IPS DF 19.7 (cell line): Measurements from ENCODE around the gene RYR3.

ENCODE experiments used
- DNase-seq: peaks from one replicate; pipeline ENCODE4 v3.0.0-alpha.2; 2013; ENCODE audit warnings: low read depth, low spot score

RYR3 gene

DNA sequence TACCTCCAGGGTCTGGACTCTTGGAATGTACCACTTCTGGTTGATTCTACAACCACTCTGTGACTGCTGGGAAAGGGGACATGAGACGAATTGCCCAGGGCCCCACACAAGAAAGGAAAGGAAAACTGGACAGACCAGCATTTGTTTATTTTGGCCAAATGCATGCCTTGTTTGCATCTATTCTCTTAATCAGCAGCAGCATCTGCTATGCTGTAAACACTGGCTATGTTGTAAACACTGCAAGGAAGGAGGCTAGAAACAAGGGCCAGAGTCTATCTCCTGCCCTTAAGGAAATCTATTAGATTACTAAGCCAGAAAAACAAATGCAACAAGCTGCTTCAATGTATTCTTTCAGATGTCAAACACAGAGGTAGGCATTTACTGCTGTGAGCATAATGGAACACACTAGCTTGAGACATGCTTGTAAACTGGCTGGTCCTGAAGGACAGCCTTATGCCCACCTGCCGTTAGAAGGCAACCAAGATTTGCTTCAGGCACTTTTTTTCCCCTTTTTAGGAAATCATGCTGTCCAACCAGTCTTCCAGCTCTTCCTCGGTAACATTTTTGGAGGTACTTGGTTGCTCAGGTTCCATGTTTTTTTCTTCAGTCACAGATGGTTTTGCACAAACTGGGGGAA, 555.5 kb downstream of the RYR3 start:
- DNase-seq: no peak

DNA sequence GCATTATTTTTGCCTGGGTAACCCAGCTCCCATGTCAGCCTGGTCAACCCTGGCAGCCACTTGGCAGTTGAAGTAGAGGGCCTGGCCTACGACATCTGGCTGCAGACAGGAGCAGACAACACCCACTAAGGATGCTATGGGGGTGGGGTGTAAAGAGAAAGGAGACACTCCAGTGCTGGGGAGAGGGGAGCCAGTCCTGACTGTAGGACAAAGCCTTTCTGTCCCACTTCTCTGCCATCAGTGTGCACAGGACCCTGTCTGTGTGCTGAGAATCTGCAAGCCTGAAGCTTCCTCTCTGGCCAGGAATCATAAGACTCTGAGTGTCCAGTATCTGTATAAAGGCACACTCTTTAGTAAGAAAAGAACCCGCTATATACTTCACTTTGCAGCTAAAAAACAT, 561.2 kb downstream of the RYR3 start:
- no peak for DNase-seq

DNA sequence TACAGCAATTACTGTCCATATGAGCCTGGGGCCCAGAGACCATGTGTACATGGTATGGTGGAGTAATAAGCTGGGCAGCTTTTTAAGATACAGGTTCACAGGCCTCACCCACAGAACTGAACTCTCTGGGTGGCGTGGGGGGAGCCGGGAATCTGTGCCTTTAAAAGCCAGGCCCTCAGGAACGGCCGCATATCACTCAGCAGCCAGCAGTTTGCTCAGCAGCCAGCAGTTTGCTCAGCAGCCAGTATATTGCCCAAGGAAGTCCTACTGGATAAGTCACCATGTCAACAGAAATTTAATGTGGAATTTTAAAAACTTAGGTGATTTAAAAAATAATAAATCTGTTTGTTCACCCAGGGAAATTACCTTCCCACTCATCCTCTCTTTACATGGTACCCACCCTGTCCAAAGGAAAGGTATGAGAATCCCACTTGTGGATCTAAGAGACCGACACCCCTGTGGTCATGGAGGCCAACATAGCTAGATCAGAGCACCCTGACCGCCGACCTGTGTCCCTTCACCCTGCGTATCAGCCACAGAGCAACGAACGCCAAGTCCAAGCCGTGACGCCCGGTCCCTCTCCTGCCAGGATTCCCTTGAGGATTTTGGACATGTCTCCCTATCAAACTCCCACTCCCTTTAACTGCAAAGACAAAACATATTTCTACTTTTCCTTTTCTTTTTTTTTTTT, 561.8 kb downstream of the RYR3 start:
- no peak for DNase-seq

DNA sequence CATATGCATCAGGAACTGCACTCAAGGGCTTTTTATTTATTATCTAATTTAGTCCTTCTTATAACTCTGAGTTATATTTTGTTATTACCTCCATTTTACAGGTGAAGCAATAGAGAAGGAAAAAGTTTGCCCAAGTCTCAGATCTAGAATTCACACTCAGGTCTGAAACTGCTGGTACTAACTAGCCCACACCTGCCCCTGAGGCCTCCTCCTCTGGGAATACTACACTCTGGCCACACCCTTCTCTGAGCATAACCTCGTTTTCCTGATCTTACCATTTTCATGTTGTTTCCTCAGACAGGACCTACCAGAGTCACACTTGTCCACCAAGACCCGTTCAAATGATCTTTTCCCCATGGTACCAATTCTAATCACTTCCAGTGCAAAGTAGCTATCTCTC, 563.4 kb downstream of the RYR3 start:
- no peak for DNase-seq

DNA sequence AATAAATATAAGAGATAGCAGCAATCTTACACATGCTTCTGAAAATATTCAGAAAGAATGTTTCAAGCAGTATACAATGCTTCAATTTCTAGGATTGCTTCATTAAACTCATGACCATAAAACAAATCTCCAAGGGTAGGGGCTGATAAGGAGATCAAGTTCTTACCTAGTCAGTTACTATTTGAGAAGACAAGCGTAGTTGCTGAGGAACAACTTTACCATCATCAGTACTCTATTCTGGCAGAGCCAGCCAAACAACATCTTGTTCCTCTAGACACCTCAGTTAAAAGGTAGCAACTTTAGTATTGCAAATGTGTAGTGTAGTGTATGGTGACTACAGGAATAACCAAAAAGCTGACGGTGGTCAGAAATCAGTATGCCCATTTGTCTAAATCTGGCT, 572.2 kb downstream of the RYR3 start:
- DNase-seq: no peak

DNA sequence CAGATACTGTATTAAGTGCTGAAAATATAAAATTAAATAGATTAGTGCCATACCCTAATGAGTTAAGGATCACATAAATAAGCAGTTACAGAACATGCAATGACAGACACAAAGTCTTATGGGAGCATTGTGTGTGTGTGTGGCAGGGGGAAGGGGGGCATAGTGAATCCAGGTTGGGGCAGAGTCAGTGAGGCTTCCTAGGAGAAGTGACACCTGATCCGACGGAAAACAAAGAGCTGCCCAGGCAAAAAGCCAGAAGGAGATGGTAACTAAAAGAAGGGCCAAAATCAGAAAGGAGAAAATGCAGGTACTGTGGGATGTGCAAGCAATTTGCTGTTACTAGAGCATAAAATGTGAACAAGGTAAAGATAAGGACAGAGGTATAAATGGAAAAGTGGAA, 577.4 kb downstream of the RYR3 start:
- no peak for DNase-seq

DNA sequence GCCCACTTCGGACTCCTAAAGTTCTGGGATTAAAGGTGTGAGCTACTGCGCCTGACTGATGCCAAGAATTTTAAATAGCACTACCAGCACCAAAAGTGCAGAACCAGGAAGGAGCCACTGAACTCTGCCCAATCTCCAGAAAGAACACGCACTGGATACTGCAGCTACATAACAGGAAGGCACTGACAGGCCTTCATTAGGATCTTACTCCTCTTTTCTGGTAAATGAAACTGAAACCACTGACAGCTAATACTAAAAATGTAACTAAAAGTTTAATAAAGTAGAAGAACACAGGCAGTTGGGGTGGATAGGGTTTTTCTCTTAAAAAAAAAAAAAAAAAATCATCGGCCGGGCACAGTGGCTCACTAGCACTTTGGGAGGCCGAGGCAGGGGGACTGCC, 583.4 kb downstream of the RYR3 start:
- no peak for DNase-seq

DNA sequence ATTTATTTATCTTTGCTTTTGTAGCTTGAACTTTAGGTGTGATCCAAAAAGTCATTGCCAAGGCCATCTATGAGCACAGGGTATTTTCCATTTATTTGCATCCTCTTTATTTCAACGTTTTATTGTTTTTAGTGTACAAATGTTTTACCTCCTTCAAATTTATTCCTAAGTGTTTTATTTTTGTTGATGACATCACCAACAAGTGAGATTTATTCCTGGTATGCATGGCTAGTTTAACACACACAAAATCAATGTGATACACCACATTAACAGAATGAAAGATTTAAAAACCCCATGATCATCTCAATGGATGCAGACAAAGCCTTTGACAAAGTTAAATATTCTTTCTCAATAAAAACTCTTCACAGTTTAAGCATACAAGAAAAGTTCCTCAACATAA, 591.3 kb downstream of the RYR3 start:
- no peak for DNase-seq

DNA sequence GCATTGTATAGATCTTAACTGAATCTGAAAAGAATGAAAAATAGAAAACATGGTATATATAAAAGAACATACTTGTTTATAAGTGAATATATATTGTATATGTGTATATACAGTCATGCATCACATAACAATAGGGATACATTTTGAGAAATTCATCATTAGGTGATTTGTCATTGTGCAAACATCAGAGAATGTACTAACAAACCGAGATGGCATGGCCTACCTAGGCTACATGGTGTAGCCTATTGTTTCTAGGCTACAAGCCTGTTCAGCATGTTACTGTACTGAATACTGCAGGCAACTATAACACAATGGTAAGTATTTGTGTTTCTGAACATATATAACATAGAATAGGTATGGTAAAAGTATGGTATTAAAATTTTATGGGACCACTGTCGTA, 592.9 kb downstream of the RYR3 start:
- no peak for DNase-seq

DNA sequence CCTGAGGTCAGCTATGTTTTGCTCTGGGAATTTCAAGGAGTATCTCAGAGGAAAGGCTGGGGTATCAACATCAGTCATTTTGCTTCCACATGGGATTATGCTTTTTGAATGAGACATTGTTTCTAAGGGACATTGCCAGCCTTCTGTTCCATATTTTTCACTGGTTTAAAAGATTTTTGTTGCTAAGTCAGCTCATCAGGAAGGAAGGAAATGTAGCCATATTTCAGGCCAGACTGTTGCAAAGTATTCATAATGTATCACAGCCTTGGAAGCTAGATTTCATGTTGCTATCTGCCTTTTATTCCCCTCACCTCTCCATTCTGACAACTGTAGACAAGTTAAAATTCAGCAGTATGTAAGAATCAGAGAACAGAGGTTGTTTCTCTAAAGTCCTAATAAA, 596.6 kb downstream of the RYR3 start:
- no peak for DNase-seq

DNA sequence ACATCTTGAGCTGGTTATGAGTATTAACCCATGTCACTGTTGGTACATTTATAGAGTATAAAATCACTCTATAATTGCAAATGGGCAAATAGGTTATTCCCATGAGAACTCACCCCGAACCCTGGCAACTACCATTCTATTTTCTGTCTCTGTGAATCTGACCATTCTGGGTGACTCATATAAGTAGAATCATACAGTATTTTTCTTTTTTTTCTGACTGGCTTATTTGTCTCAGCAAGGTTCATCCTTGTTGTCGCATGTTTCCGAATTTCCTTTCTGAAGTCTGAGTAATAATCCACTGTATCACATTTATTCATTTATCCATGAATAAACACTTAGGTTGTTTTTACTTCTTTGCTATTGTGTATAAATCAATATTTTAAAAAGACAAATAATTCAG, 597.6 kb downstream of the RYR3 start:
- DNase-seq: no peak

DNA sequence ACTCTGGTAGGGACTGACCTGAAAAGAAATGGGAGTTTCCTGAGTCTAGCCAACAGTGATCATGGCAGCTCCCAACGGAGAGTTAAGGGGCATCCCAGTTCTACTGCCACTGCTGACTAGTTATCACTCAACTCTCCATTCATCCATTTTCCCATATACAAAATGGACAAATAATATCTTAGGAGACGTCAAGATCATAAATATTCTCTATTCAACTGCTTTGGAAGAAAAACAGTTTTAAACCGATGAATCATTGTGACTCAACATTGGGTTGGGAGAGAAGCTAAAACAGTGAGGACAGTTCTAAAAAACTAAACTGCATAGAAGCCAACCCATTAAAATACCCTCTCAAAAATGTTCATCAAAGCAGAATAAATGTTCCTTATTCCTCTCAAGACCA, 600.0 kb downstream of the RYR3 start:
- DNase-seq: no peak

DNA sequence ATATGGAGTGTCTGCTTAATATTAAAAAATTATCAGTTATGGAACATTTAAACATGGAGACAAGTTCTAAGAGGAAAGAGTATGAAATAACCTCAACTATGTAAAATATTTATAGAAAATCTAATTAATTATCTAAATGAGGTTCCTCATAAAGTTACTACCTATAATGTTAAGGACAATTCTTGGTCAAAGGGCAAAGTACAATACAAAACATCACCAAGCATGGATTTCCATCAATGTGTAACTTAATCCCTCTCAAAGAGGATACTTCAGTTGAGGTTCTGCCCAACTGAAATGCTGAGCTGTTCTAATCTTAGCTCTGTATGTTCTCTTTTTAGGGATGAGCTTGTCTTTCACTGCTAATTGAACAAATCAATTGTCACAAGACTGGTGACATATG, 601.6 kb downstream of the RYR3 start:
- no peak for DNase-seq

DNA sequence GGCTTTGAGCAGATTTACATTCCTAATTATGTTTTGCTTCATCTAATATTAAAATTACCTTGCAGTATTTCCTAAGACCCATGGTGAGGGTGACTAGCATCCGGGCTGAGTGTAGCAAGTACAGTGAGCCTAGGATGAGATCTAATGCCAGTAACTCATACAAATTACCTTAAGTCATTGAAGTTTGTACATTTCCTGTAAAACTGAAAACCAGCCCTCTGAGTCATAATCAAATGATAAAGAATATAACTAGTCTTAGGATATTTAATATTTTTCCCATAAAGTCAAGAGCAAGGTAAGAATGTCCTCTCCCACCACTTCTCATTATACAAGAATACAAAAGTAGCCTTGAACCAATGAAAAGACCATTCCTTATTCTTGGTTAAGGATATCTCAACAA, 602.7 kb downstream of the RYR3 start:
- DNase-seq: no peak
